GM12892 (cell line): ENCODE data around the gene CCN2.

Experiments used
- POLR2A ChIP-seq: IDR thresholded peaks from 2 replicates; pipeline ENCODE4 v1.6.1; 2011; ENCODE audit warnings: low read depth, low read length, control low read depth
- POLR2AphosphoS5 ChIP-seq: IDR thresholded peaks from 2 replicates; pipeline ENCODE4 v1.6.1; 2011; ENCODE audit warnings: low read depth, low read length, control low read depth

DNA sequence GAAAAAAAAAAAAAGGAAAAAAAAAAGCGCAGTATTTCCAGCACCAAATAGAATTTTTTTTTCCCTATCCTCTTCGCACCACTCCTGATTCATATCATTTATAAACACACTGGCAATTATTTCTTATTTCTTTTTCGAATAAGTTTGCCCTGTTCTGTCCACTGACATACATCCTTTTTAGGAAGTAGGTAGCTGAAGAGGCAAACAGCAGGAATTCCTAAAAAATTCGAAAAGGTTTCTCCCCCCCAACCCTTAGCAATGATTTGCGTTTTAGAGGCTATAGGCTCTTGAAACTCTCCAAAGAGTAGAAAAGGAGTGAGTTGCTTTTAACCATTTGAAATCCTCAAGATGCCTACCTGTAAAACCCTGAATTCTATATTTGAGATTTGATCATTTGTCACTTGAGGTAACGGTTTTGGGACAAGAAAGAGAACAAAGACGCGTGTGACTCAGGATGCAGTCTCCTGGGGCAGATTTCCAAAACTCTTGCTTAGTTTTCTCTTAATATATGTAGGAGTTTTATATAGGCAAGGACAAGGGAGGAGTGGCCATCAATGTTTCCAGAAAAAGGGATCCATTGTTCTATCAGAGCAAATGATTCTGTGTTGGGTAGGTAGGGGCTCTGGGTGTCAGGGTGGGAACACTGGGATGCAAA lies 531 bp upstream of the CCN2 start:
- TF ChIP-seq POLR2AphosphoS5 (no peak), POLR2A (no peak)
